Measurements from ENCODE around the gene PTAFR.

PTAFR gene

GRCh38 chr1:28129150-28129549 lies 47.3 kb downstream of the PTAFR start:
- Mint-ChIP-seq H3K27ac (no peak overlapping the region), H3K4me1 (peaks cover 31 to 47% of the 10 kb centered on the region in 2 donors), H3K9me3 (no peaks in the 10 kb centered on the region), H3K36me3 (no peaks in the 10 kb centered on the region), H3K27me3 (no peaks in the 10 kb centered on the region), H3K4me3 (no peak overlapping the region)
- ATAC-seq (replicated peaks), result no peak
- no peak for DNase-seq

GRCh38 chr1:28127617-28128257 lies 48.8 kb downstream of the PTAFR start:
- Mint-ChIP-seq H3K27me3 (no peaks in the 10 kb centered on the region), H3K4me3 (no peak overlapping the region), H3K9me3 (no peaks in the 10 kb centered on the region), H3K36me3 (no peaks in the 10 kb centered on the region), H3K27ac (peak overlapping the region; percentile 43), H3K4me1 (peaks cover 32 to 44% of the 10 kb centered on the region in 2 donors)
- DNase-seq, result no peak
- ATAC-seq (replicated peaks), result peak; percentile 85

DNA sequence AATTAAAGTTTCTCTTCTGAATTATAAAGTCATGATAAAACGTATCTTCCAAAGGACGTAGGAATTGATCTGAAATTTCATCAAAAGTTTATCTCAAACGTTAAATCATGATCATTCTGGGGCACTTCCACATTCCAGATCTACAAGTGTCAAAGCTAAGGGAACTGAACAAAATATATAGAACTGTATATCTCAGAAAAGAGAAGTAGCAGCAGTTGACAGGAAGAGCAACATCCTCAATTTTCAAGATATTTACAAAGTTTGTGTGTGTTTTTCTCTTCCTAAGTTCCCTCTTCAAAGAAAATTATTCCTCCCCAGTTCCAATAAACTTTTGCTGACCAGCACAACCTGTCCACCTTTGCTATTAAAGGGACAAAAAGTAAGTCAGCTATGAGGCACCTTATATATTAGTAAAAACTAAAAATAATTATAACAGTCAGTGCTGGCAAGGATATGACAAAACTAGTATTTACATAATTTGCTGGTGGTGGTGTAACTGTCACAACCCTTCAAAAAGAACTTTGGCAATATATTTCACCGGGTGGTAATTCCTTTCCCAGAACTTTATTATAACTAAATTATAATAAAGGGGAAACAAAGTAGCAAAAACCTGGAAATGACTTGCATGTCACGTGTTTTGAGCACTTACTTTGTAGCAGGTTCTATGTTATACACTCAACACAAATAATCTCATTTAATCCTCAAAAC lies 49.6 kb downstream of the PTAFR start:
- no peaks in the 10 kb centered on the region for H3K27me3 Mint-ChIP-seq
- no peak overlapping the region for H3K27ac Mint-ChIP-seq
- no peaks in the 10 kb centered on the region for H3K9me3 Mint-ChIP-seq
- ATAC-seq (replicated peaks), result no peak
- no peaks in the 10 kb centered on the region for H3K36me3 Mint-ChIP-seq
- no peak for DNase-seq
- peaks cover 26 to 36% of the 10 kb centered on the region in 2 donors for H3K4me1 Mint-ChIP-seq
- no peak overlapping the region for H3K4me3 Mint-ChIP-seq

DNA sequence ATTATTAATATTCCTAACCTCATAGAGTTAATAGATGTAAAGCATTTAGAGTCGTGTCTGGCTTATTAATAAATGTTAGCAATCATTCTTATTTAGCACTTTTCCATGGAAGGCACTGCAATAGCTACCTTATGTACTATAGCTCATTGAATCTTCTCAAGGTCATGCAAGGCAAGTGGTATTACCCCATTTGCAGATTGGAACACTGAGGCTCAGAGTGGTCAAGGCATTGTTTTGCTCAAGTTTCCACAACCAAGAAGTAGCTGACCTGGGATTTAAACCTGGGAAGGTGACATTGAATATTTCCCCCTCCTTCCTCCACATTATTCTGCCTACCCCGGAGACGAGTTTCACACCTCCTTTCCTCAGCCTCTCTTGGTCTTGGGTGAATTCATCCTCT lies 50.3 kb downstream of the PTAFR start:
- Mint-ChIP-seq H3K27me3 (no peaks in the 10 kb centered on the region), H3K4me3 (no peak overlapping the region), H3K9me3 (no peaks in the 10 kb centered on the region), H3K27ac (peak overlapping the region; percentile 59), H3K4me1 (peaks cover 25 to 32% of the 10 kb centered on the region in 2 donors), H3K36me3 (no peaks in the 10 kb centered on the region)
- ATAC-seq (replicated peaks) (no peak), DNase-seq (no peak)

- no peaks in the 10 kb centered on the region for H3K36me3 Mint-ChIP-seq
- H3K4me3 Mint-ChIP-seq, result no peak overlapping the region
- peaks cover 23 to 35% of the 10 kb centered on the region in 2 donors for H3K4me1 Mint-ChIP-seq
- DNase-seq (no peak), ATAC-seq (replicated peaks) (no peak)
- no peak overlapping the region for H3K27ac Mint-ChIP-seq
- H3K9me3 Mint-ChIP-seq, result no peaks in the 10 kb centered on the region
- H3K27me3 Mint-ChIP-seq, result peaks cover 0 to 3% of the 10 kb centered on the region in 2 donors
Observed at GRCh38 chr1:28123461-28123961, 53.0 kb downstream of the PTAFR start.

GRCh38 chr1:28122183-28122582 lies 54.3 kb downstream of the PTAFR start:
- no peak overlapping the region for H3K27ac Mint-ChIP-seq
- H3K27me3 Mint-ChIP-seq, result peaks cover 3 to 5% of the 10 kb centered on the region in 2 donors
- ATAC-seq (replicated peaks), result no peak
- no peak overlapping the region for H3K4me3 Mint-ChIP-seq
- no peak for DNase-seq
- H3K36me3 Mint-ChIP-seq, result no peaks in the 10 kb centered on the region
- no peaks in the 10 kb centered on the region for H3K9me3 Mint-ChIP-seq
- peaks cover 14 to 22% of the 10 kb centered on the region in 2 donors for H3K4me1 Mint-ChIP-seq

- peaks cover 11 to 25% of the 10 kb centered on the region in 2 donors for H3K4me1 Mint-ChIP-seq
- no peaks in the 10 kb centered on the region for H3K9me3 Mint-ChIP-seq
- H3K27ac Mint-ChIP-seq, result no peak overlapping the region
- no peaks in the 10 kb centered on the region for H3K36me3 Mint-ChIP-seq
- ATAC-seq (replicated peaks) (peak in 1 of 2 donors; percentile 24), DNase-seq (no peak)
- H3K27me3 Mint-ChIP-seq, result peaks cover 3 to 5% of the 10 kb centered on the region in 2 donors
- H3K4me3 Mint-ChIP-seq, result no peak overlapping the region
Observed at GRCh38 chr1:28119556-28119955, 56.9 kb downstream of the PTAFR start.

GRCh38 chr1:28118640-28119307 lies 57.7 kb downstream of the PTAFR start:
- no peak overlapping the region for H3K27ac Mint-ChIP-seq

GRCh38 chr1:28115267-28115666 lies 61.2 kb downstream of the PTAFR start:
- no peaks in the 10 kb centered on the region for H3K36me3 Mint-ChIP-seq
- H3K4me3 Mint-ChIP-seq, result no peak overlapping the region
- H3K9me3 Mint-ChIP-seq, result peaks cover 0 to 4% of the 10 kb centered on the region in 2 donors
- ATAC-seq (replicated peaks) (peak; percentile 69), DNase-seq (peak; percentile 38)
- peaks cover 16 to 36% of the 10 kb centered on the region in 2 donors for H3K4me1 Mint-ChIP-seq
- peak overlapping the region; percentile 0 for H3K27ac Mint-ChIP-seq
- H3K27me3 Mint-ChIP-seq, result peaks cover 0 to 5% of the 10 kb centered on the region in 2 donors

More at GRCh38 chr1:28118640-28119307, 57.7 kb downstream of the PTAFR start:
- no peak overlapping the region for H3K4me3 Mint-ChIP-seq
- ATAC-seq (replicated peaks), result no peak
- DNase-seq, result no peak
- peaks cover 3 to 5% of the 10 kb centered on the region in 2 donors for H3K27me3 Mint-ChIP-seq
- peaks cover 11 to 24% of the 10 kb centered on the region in 2 donors for H3K4me1 Mint-ChIP-seq
- no peaks in the 10 kb centered on the region for H3K9me3 Mint-ChIP-seq
- no peaks in the 10 kb centered on the region for H3K36me3 Mint-ChIP-seq

DNA sequence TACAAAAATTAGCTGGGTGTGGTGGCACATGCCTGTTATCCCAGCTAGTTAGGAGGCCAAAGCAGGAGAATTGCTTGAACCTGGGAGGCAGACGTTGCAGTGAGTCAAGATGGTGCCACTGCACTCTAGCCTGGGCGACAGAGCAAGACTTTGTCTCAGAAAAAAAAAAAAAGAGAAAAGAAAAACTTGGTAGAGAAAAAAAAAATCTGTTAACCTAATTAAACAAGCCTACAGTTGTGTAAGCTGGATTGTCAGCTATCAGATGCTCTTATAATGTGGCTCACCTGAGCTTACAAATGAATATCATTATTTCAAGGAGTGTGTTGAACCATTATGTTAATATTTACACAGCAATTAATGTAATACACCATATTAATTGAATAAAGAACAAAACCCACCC lies 61.6 kb downstream of the PTAFR start:
- H3K4me3 Mint-ChIP-seq, result no peak overlapping the region

DNA sequence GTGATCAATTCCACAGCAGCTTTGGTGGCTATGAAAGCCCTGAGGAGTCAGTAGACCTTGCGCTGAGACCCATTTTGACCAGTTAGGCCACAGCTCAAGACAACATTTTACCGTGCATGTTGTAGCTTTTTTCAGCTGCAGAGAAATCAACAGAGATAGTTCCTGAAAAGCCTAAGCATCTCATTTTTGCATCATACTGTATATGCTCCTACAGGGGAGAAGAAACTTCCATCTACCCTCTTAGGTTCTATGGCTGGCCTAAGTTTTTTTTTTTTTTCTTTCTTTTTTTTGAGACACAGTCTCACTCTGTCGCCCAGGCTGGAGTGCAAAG lies 63.3 kb downstream of the PTAFR start:
- no peaks in the 10 kb centered on the region for H3K36me3 Mint-ChIP-seq
- no peak overlapping the region for H3K27ac Mint-ChIP-seq
- ATAC-seq (replicated peaks) (no peak), DNase-seq (no peak)
- H3K4me3 Mint-ChIP-seq, result no peak overlapping the region
- H3K4me1 Mint-ChIP-seq, result peaks cover 16 to 30% of the 10 kb centered on the region in 2 donors
- peaks cover 0 to 4% of the 10 kb centered on the region in 2 donors for H3K9me3 Mint-ChIP-seq
- H3K27me3 Mint-ChIP-seq, result peaks cover 0 to 5% of the 10 kb centered on the region in 2 donors

More for the DNA sequence above, 61.6 kb downstream of the PTAFR start:
- peaks cover 0 to 4% of the 10 kb centered on the region in 2 donors for H3K9me3 Mint-ChIP-seq
- no peak overlapping the region for H3K27ac Mint-ChIP-seq
- DNase-seq (no peak), ATAC-seq (replicated peaks) (peak in 1 of 2 donors; percentile 8)
- H3K4me1 Mint-ChIP-seq, result peaks cover 16 to 36% of the 10 kb centered on the region in 2 donors
- H3K36me3 Mint-ChIP-seq, result no peaks in the 10 kb centered on the region
- H3K27me3 Mint-ChIP-seq, result peaks cover 0 to 5% of the 10 kb centered on the region in 2 donors

DNA sequence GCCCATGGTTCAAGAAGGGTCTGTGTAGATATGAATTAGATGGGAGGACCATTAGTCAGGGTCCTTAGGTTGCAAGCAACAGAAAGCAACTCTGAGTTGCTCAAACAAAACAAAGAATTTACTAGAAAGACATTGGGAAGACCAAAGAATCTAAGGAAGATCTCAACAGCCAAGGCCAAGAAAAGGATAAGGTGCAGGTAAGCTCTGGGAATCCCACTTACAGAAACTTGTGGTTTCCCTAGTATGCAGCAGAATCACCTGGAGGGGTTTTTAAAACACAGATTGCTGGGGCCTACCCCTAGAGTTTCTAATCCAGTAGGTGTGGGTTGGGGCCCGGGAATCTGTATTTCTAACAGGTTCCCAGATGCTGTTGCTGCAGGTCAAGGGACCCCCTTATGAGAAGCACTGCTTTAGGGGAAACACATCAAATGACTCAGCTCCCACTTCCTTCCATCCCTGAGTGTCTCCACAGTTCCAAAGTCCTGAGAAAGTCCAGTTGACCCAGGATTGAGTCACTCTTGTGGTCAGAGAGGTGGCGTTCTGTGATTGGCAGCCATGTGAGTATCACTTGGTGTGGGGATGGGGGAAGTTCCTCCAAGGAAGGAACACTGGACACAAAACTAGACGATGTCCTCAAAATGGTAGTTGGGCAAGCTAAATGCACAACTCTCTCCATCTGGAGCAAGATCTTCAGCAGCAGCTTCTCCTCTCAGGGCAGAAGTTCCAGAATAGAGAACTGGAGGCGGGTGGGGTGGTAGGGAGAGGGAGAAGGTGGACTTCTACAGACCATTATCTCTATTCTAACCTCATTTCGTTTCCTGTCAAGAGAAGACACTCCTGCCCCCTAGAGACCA lies 63.9 kb downstream of the PTAFR start:
- Mint-ChIP-seq H3K27me3 (peaks cover 0 to 5% of the 10 kb centered on the region in 2 donors), H3K4me3 (no peak overlapping the region), H3K4me1 (peaks cover 16 to 30% of the 10 kb centered on the region in 2 donors), H3K9me3 (peaks cover 0 to 4% of the 10 kb centered on the region in 2 donors), H3K27ac (no peak overlapping the region), H3K36me3 (no peaks in the 10 kb centered on the region)
- no peak for DNase-seq
- ATAC-seq (replicated peaks), result no peak

GRCh38 chr1:28111157-28111556 lies 65.3 kb downstream of the PTAFR start:
- no peaks in the 10 kb centered on the region for H3K36me3 Mint-ChIP-seq
- H3K4me3 Mint-ChIP-seq, result peak overlapping the region in 1 of 2 donors; percentile 17
- H3K27ac Mint-ChIP-seq, result peak overlapping the region; percentile 90
- H3K4me1 Mint-ChIP-seq, result peaks cover 16 to 30% of the 10 kb centered on the region in 2 donors
- H3K27me3 Mint-ChIP-seq, result no peaks in the 10 kb centered on the region
- ATAC-seq (replicated peaks) (peak; percentile 84 to 92), DNase-seq (no peak)
- peaks cover 0 to 4% of the 10 kb centered on the region in 2 donors for H3K9me3 Mint-ChIP-seq

DNA sequence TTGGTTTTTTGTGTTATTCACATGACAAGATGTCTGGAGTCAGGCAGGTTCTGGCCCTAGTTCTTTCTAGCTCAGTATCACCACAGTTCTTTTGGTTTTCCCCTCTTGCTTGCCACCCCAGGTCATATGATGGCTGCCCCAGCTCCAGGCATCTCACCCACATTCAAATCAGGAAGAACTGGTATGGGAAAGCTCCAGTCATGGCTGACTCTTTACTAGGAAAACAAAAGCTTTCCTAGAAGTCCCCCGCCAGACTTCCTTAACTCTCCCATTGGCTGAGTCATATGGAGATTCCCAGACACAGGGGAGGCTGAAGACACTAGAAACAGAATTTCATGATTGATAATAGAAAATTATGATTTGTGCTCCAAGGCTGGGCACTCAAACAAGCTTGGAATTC lies 65.9 kb downstream of the PTAFR start:
- H3K36me3 Mint-ChIP-seq, result no peaks in the 10 kb centered on the region
- H3K9me3 Mint-ChIP-seq, result peaks cover 0 to 4% of the 10 kb centered on the region in 2 donors
- H3K4me1 Mint-ChIP-seq, result peaks cover 16 to 29% of the 10 kb centered on the region in 2 donors
- peak overlapping the region; percentile 7 for H3K27ac Mint-ChIP-seq
- no peaks in the 10 kb centered on the region for H3K27me3 Mint-ChIP-seq
- DNase-seq (no peak), ATAC-seq (replicated peaks) (no peak)
- no peak overlapping the region for H3K4me3 Mint-ChIP-seq
